ENCODE results near the gene OR6Q1.

Gene OR6Q1

GRCh38 chr11:58058276-58059006, 27.7 kb downstream of the OR6Q1 start:
- DNase-seq: no peak

GRCh38 chr11:58059007-58059350, 28.2 kb downstream of the OR6Q1 start:
- no peak for DNase-seq

- no peak for DNase-seq
Observed at GRCh38 chr11:58060535-58060934, 29.8 kb downstream of the OR6Q1 start.

GRCh38 chr11:58060939-58061672, 30.4 kb downstream of the OR6Q1 start:
- DNase-seq: no peak

GRCh38 chr11:58061813-58062212, 31.1 kb downstream of the OR6Q1 start:
- DNase-seq: no peak

- no peak for DNase-seq
Observed at GRCh38 chr11:58067685-58068084, 36.9 kb downstream of the OR6Q1 start.

- DNase-seq: no peak
Observed at GRCh38 chr11:58068655-58069054, 37.9 kb downstream of the OR6Q1 start.

- no peak for DNase-seq
Observed at GRCh38 chr11:58070585-58070984, 39.8 kb downstream of the OR6Q1 start.

- DNase-seq: no peak
Observed at GRCh38 chr11:58075781-58076180, 45.0 kb downstream of the OR6Q1 start.

Data from T-helper 1 cell (primary cell).